Activated CD4-positive, alpha-beta T cell treated with anti-CD3 and anti-CD28 coated beads for 36 hours (primary cell): ENCODE results near the gene SCG3. TPM values are rescaled to one million over a fixed set of nuclear protein-coding genes. Genes with fewer than 3 reads are reported as not detected.
A peak's percentile ranks its signal among the peaks of the same experiment; 100 is the strongest.

Experiments
- ATAC-seq: fragments of 200-7000 bp; cut with Tn5 transposase; one replicate; pipeline ENCODE4 v1.10.0; 2021; ENCODE audit warnings: mild to moderate bottlenecking, moderate library complexity
- CTCF ChIA-PET: fragments of 350-600 bp; sonication (Branson Sonifier 250); formaldehyde crosslinking; loops from one replicate; lab custom pipeline; 2021; ENCODE audit warnings: antibody characterized with exemption; lab: Charles Lee
- POLR2A ChIA-PET: fragments of 350-600 bp; sonication (Branson Sonifier 250); formaldehyde crosslinking; loops from one replicate; lab custom pipeline; 2021; ENCODE audit warnings: antibody characterized with exemption, inconsistent platforms; lab: Charles Lee
- DNase-seq: peaks from one replicate; pipeline ENCODE4 v3.0.0-alpha.2; 2020
- H3K27ac Mint-ChIP-seq: one replicate; pipeline ENCODE4 v1.8.0; 2021; ENCODE audit warnings: mixed read lengths
- H3K27me3 Mint-ChIP-seq: one replicate; pipeline ENCODE4 v1.8.0; 2021; ENCODE audit warnings: mixed read lengths
- H3K36me3 Mint-ChIP-seq: one replicate; pipeline ENCODE4 v1.8.0; 2021; ENCODE audit warnings: low read depth, mixed read lengths
- H3K4me1 Mint-ChIP-seq: one replicate; pipeline ENCODE4 v1.8.0; 2021; ENCODE audit warnings: mixed read lengths
- H3K4me3 Mint-ChIP-seq: one replicate; pipeline ENCODE4 v1.8.0; 2021; ENCODE audit warnings: mild to moderate bottlenecking, moderate library complexity, mixed read lengths
- H3K9me3 Mint-ChIP-seq: one replicate; pipeline ENCODE4 v1.8.0; 2021; ENCODE audit warnings: low read depth, mixed read lengths
- intact Hi-C, 2 experiments: fragments of 100-400 bp; cut with DNase I in 1 of 2; cut with micrococcal nuclease in 1 of 2; formaldehyde crosslinking; loops; one replicate each; pipeline versions ENCODE4 v1.14.2 to v1.15.1; 2022 to 2024; cut with DNase I, micrococcal nuclease
- total RNA-seq, 2 experiments: library from RNA; stranded (reverse); gene quantifications; one replicate each; pipeline ENCODE4 v1.2.3, GENCODE V29; 2021

SCG3 gene
- total RNA-seq, 2 experiments from 2014 or later, result not detected

DNA sequence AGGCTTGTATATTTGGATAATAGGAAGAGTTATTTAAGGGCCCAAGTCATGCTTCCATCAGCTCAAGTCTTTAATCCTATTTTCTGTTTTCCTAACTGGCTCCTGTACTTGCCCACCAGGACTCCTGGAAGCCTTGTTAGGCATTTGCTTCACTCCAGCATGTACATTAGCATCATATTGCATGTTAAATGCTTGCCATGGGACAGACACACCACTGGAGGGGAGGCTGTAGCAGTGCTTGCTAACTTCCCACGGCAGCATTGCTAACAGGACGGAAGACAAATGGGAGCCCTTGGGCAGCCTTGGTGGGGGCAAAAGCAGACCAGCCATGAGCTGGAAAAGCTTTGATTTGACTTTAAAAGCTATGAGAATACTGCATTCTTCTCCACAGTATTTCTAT lies 76.1 kb downstream of the SCG3 start:
- POLR2A ChIA-PET, result interaction anchor here (1.5 kb wide), 1 partner anchor 10 kb away, joined by 3 read pairs; no protein-coding TSS in a partner anchor
- intact Hi-C loops, result no loop called here
- peaks cover 13% of the 10 kb centered on the region for H3K4me1 Mint-ChIP-seq

DNA sequence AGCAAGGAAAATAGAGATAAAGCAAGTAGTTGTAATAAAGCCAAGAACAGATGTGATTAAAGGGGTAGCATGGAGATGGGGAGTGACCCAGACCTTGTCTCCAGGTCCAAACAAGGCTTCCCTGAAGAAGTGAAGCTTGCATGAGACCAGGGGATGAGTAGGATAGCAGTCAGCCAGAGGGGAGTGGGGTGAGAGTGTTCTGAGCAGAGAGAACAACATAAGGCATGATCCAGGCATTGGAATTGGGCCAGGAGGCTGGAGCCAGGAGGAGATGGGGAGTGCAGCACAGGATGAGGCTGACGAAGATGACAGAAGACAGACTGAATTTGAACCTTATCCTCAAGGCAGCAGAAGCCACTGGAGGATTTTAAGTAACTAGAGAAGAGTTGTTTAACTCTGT lies 77.3 kb downstream of the SCG3 start:
- Mint-ChIP-seq H3K27ac (no peak overlapping the region), H3K9me3 (no peaks in the 10 kb centered on the region), H3K4me1 (peaks cover 7% of the 10 kb centered on the region), H3K36me3 (no peaks in the 10 kb centered on the region), H3K27me3 (no peaks in the 10 kb centered on the region), H3K4me3 (no peak overlapping the region)
- ATAC-seq (no peak), DNase-seq (no peak)
- POLR2A ChIA-PET, result no interaction called here
- intact Hi-C loops, result no loop called here
- CTCF ChIA-PET, result interaction anchor here (1.0 to 3.7 kb wide), 3 partner anchors 11 to 109 kb away, joined by 3 to 22 read pairs (median 12); no protein-coding TSS in a partner anchor

More for the DNA sequence above, 76.1 kb downstream of the SCG3 start:
- CTCF ChIA-PET, result interaction anchor here (0.6 to 3.7 kb wide), 5 partner anchors 19 to 136 kb away, joined by 3 to 22 read pairs (median 6); no protein-coding TSS in a partner anchor
- no peaks in the 10 kb centered on the region for H3K9me3 Mint-ChIP-seq
- DNase-seq (no peak), ATAC-seq (no peak)
- peaks cover 3% of the 10 kb centered on the region for H3K27me3 Mint-ChIP-seq
- H3K36me3 Mint-ChIP-seq, result no peaks in the 10 kb centered on the region
- no peak overlapping the region for H3K27ac Mint-ChIP-seq
- no peak overlapping the region for H3K4me3 Mint-ChIP-seq

DNA sequence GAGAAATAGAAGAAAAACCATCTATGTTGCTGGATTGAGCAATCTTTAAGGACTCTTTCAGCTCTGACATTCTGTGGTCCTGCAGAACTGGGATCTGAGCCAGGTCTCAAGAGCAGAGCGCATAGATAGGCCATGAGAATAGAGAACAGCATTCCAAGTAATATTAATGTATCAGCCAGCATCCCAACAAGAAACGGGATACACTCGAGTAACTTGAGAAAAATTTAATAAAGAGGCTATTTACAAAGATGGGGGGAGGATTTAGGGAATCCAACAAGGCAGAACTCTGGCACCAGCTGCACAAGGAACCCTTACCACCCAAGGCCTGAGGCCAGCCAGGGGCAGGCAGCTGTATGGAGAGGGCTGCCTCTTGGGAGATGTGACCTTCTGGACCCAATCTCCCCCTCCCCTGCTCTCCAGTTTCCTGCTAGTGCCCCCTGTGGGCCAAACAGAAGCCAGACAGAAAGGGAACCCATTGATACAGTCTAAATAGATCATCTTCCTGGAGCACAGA lies 78.3 kb downstream of the SCG3 start:
- ATAC-seq (no peak), DNase-seq (peak; percentile 28)
- POLR2A ChIA-PET, result no interaction called here
- Mint-ChIP-seq H3K4me1 (no peaks in the 10 kb centered on the region), H3K36me3 (no peaks in the 10 kb centered on the region), H3K4me3 (no peak overlapping the region), H3K9me3 (no peaks in the 10 kb centered on the region), H3K27ac (no peak overlapping the region), H3K27me3 (no peaks in the 10 kb centered on the region)
- CTCF ChIA-PET, result interaction anchor here (2.4 kb wide), 1 partner anchor 17 kb away, joined by 12 read pairs; no protein-coding TSS in a partner anchor
- intact Hi-C loops, result no loop called here

DNA sequence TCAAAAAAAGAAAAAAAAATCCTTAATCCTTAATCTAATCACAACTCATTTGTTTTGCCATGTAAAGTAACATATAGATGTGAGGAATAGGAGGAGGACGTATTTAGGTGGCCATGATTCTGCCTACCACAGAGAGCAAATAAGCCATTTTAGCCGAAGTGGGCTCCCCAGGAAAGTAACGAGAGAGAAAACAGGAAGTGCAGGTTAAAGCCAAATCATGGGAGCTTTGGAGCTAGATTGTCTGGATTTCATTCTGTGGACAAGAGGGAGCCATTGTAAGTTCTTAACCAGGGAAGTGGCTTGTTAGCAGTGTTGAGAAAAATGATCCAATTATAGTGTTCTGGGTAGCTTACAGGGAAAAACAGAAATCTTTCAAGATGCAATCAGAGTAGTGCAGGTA lies 79.5 kb downstream of the SCG3 start:
- DNase-seq (no peak), ATAC-seq (no peak)
- no peaks in the 10 kb centered on the region for H3K27me3 Mint-ChIP-seq
- H3K4me1 Mint-ChIP-seq, result no peaks in the 10 kb centered on the region
- intact Hi-C loops, result no loop called here
- H3K9me3 Mint-ChIP-seq, result no peaks in the 10 kb centered on the region
- no peaks in the 10 kb centered on the region for H3K36me3 Mint-ChIP-seq
- H3K27ac Mint-ChIP-seq, result no peak overlapping the region
- H3K4me3 Mint-ChIP-seq, result no peak overlapping the region
- CTCF ChIA-PET, result interaction anchor here (0.6 to 1.2 kb wide), 4 partner anchors 10 to 144 kb away, joined by 3 to 4 read pairs (median 3); partner anchors contain the start of gene LYSMD2
- POLR2A ChIA-PET, result no interaction called here

DNA sequence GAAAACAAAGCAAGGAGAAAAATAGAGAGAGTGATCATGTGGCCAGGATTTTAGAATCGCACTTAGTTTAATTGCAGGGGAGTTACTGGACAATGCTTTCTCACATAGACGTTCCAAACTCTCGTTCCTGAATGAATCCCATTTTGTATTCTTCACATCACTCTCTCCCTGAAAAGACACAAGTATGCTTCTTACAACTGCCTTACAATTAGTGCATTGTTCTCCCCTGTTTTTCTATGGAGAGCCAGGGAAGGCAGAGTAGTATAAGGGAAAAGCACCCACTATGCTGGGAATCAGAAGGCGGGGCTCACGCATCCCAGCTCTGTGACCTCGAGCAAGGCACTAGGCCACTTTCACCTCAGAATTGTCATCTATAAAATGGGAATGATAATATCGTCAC lies 84.4 kb downstream of the SCG3 start:
- Mint-ChIP-seq H3K9me3 (no peaks in the 10 kb centered on the region), H3K27me3 (no peaks in the 10 kb centered on the region), H3K27ac (no peak overlapping the region), H3K4me3 (no peak overlapping the region), H3K4me1 (peaks cover 8% of the 10 kb centered on the region), H3K36me3 (peaks cover 11% of the 10 kb centered on the region)
- ATAC-seq (no peak), DNase-seq (no peak)
- POLR2A ChIA-PET, result no interaction called here
- CTCF ChIA-PET, result interaction anchor here (1.0 to 2.9 kb wide), 2 partner anchors 11 to 116 kb away, joined by 4 to 24 read pairs; no protein-coding TSS in a partner anchor
- intact Hi-C loops, result no loop called here

DNA sequence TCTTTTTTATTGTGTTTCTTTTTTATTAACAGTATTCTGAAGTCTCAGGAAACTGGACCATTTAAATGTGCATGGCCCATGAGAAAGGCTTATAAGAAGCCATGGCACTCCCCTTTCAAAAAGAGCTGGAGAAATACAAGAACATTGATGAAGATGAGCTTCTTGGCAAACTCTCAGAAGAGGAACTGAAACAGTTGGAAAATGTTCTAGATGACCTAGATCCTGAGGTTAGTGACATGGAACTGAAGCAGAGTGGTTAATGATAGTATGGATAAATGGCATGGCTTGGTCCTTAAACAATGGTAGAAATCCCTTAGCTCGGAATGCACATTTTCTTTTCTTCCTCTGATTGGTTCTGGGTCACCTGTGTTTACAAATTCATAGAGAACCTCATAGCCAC lies 85.0 kb downstream of the SCG3 start:
- intact Hi-C loops, result no loop called here
- Mint-ChIP-seq H3K27me3 (no peaks in the 10 kb centered on the region), H3K4me3 (no peak overlapping the region), H3K36me3 (peaks cover 14% of the 10 kb centered on the region), H3K9me3 (no peaks in the 10 kb centered on the region), H3K4me1 (peaks cover 8% of the 10 kb centered on the region), H3K27ac (no peak overlapping the region)
- POLR2A ChIA-PET, result no interaction called here
- no peak for ATAC-seq
- no peak for DNase-seq
- CTCF ChIA-PET, result interaction anchor here (1.0 to 2.9 kb wide), 3 partner anchors 10 to 116 kb away, joined by 3 to 24 read pairs (median 4); no protein-coding TSS in a partner anchor

DNA sequence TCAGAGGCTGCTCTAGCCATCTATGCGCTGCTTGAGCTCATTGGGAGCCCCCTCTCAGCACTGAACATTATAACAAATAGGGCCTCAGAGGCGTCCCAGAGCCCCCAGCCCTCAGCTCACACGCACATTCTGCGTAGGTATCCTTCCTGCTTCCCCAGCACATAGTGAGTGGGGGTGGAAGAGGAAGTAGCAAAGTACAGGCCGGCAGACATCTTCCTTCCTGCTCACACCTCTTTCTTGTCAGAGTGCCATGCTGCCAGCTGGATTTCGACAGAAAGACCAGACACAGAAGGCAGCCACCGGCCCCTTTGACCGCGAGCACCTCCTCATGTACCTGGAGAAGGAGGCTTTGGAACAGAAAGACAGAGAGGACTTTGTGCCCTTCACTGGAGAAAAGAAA lies 86.7 kb downstream of the SCG3 start:
- H3K27ac Mint-ChIP-seq, result peak overlapping the region; percentile 53
- ATAC-seq, result no peak
- no peaks in the 10 kb centered on the region for H3K27me3 Mint-ChIP-seq
- H3K36me3 Mint-ChIP-seq, result peaks cover 14% of the 10 kb centered on the region
- no peaks in the 10 kb centered on the region for H3K9me3 Mint-ChIP-seq
- DNase-seq, result peak; percentile 15
- ChIA-PET CTCF (interaction anchor here (0.8 to 2.9 kb wide), 6 partner anchors 9 to 118 kb away, joined by 3 to 24 read pairs (median 6); no protein-coding TSS in a partner anchor), POLR2A (interaction anchor here (0.6 to 1.0 kb wide), 2 partner anchors 11 to 632 kb away, joined by 3 to 6 read pairs; no protein-coding TSS in a partner anchor)
- H3K4me3 Mint-ChIP-seq, result no peak overlapping the region
- intact Hi-C loops, result no loop called here
- peaks cover 8% of the 10 kb centered on the region for H3K4me1 Mint-ChIP-seq

Other genes starting within 250 kb of the SCG3 start
- 1 to 10 TPM; 5.9 to 7.0 TPM for gene DMXL2, start 58.7 kb upstream of the SCG3 start, total RNA-seq
- gene LYSMD2, start 56.2 kb downstream of the SCG3 start, total RNA-seq, result 10 to 100 TPM; 19.1 to 20.1 TPM
- 1 to 10 TPM; 5.4 to 6.9 TPM for gene TMOD2, start 70.1 kb downstream of the SCG3 start, total RNA-seq
- 10 to 100 TPM; 52.4 to 55.7 TPM for gene TMOD3, start 148.2 kb downstream of the SCG3 start, total RNA-seq